ENCODE data around the gene LMAN2.
A peak's percentile ranks its signal among the peaks of the same experiment; 100 is the strongest.

LMAN2 gene

GRCh38 chr5:177372910-177373309, 21.4 kb upstream of the LMAN2 start (continued):
- TF ChIP-seq ZBTB17 (tag by site-specific recombination; IDR thresholded peaks at IDR 0.05) = no peak
- no peak for TF ChIP-seq PRDM4 (tag by site-specific recombination; IDR thresholded peaks at IDR 0.05)
- no peak for TF ChIP-seq ZSCAN16 (tag by site-specific recombination; IDR thresholded peaks at IDR 0.05)
- TF ChIP-seq, protein P1, sequence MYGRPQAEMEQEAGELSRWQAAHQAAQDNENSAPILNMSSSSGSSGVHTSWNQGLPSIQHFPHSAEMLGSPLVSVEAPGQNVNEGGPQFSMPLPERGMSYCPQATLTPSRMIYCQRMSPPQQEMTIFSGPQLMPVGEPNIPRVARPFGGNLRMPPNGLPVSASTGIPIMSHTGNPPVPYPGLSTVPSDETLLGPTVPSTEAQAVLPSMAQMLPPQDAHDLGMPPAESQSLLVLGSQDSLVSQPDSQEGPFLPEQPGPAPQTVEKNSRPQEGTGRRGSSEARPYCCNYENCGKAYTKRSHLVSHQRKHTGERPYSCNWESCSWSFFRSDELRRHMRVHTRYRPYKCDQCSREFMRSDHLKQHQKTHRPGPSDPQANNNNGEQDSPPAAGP (tag by site-specific recombination; IDR thresholded peaks at IDR 0.05) = no peak
- TF ChIP-seq ZNF792 (tag by site-specific recombination; IDR thresholded peaks at IDR 0.05) = no peak
- TF ChIP-seq, protein P2, sequence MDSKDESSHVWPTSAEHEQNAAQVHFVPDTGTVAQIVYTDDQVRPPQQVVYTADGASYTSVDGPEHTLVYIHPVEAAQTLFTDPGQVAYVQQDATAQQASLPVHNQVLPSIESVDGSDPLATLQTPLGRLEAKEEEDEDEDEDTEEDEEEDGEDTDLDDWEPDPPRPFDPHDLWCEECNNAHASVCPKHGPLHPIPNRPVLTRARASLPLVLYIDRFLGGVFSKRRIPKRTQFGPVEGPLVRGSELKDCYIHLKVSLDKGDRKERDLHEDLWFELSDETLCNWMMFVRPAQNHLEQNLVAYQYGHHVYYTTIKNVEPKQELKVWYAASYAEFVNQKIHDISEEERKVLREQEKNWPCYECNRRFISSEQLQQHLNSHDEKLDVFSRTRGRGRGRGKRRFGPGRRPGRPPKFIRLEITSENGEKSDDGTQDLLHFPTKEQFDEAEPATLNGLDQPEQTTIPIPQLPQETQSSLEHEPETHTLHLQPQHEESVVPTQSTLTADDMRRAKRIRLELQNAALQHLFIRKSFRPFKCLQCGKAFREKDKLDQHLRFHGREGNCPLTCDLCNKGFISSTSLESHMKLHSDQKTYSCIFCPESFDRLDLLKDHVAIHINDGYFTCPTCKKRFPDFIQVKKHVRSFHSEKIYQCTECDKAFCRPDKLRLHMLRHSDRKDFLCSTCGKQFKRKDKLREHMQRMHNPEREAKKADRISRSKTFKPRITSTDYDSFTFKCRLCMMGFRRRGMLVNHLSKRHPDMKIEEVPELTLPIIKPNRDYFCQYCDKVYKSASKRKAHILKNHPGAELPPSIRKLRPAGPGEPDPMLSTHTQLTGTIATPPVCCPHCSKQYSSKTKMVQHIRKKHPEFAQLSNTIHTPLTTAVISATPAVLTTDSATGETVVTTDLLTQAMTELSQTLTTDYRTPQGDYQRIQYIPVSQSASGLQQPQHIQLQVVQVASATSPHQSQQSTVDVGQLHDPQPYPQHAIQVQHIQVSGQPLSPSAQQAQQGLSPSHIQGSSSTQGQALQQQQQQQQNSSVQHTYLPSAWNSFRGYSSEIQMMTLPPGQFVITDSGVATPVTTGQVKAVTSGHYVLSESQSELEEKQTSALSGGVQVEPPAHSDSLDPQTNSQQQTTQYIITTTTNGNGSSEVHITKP (tag by site-specific recombination; IDR thresholded peaks at IDR 0.05) = no peak
- TF ChIP-seq ZNF585B (tag by site-specific recombination; IDR thresholded peaks at IDR 0.05) = no peak
- TF ChIP-seq SP2 (tag by site-specific recombination; IDR thresholded peaks at IDR 0.05) = no peak
- no peak for TF ChIP-seq ZNF623 (tag by site-specific recombination; IDR thresholded peaks at IDR 0.05)
- no peak for TF ChIP-seq ZNF302 (tag by site-specific recombination; IDR thresholded peaks at IDR 0.05; ENCODE audit: low read depth)

DNA sequence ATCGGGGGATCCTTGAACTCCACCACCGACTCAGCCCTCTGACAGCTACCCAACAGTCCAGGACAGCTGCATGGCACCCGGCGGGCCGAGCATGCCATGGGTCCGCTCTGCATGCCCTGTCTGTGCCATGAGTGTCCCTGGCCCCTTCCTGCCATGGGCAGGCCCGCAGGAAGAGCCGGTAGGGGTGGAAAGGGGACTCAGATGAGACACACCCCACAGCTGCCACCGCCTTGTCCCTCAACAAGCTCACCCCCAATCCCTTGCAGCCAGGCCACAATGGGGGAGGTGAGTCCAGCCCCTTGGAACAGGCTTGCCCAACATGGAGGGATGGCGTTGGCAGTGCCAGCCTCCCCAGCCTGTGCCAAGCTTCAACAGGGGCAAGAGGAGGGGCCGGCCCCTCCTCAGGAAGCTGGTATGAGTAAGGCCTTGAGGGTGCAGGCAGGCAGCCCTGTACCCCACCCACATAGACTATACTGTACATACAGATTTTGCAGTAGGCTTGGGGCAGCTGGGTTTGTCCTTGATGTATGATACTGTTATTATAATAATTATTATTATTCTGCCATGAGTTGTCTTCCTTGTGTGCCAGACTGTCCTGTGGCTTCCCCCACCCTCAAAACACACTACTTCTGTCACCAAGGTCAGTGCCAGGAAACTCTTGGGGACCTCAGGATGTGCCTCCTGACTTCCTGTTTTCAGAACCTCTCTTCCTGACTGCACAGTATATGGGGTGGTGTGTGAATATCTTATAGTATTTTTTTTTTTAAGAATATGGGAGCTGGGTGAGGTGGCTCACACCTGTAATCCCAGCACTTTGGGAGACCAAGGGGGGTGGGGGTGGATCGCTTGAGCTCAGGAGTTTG, 20.8 kb upstream of the LMAN2 start:
- Histone ChIP-seq H3K9me3 (ENCODE audit: control insufficient read depth, insufficient read depth, low read depth, low read length) (no peaks in the 10 kb centered on the region), H3K36me3 (ENCODE audit: control insufficient read depth in 2 of 2, insufficient read depth in 1 of 2, low read length in 2 of 2) (peaks cover 0 to 5% of the 10 kb centered on the region in 2 experiments; a peak in 1 of 3 replicates), H3K4me1 (ENCODE audit: control insufficient read depth, insufficient read depth, low read length) (peaks cover 6% of the 10 kb centered on the region; the same call in 1 of the 2 replicates), H3K4me3 (ENCODE audit: low read depth, low read length) (no peak overlapping the region), H3K27ac (ENCODE audit: extremely low read depth, low read depth, low read length) (no peak overlapping the region)
- ChIA-PET CTCF (interaction anchor here (0.6 to 6.1 kb wide), 11 partner anchors 10 to 1259 kb away, joined by 3 to 65 read pairs (median 3); partner anchors contain the start of genes LMAN2, PFN3 and SLC34A1), POLR2A (interaction anchor here (0.8 to 2.4 kb wide), 8 partner anchors 7 to 123 kb away, joined by 3 to 26 read pairs (median 8); partner anchors contain the start of genes LMAN2 and MXD3)
- TF ChIP-seq, protein P3, sequence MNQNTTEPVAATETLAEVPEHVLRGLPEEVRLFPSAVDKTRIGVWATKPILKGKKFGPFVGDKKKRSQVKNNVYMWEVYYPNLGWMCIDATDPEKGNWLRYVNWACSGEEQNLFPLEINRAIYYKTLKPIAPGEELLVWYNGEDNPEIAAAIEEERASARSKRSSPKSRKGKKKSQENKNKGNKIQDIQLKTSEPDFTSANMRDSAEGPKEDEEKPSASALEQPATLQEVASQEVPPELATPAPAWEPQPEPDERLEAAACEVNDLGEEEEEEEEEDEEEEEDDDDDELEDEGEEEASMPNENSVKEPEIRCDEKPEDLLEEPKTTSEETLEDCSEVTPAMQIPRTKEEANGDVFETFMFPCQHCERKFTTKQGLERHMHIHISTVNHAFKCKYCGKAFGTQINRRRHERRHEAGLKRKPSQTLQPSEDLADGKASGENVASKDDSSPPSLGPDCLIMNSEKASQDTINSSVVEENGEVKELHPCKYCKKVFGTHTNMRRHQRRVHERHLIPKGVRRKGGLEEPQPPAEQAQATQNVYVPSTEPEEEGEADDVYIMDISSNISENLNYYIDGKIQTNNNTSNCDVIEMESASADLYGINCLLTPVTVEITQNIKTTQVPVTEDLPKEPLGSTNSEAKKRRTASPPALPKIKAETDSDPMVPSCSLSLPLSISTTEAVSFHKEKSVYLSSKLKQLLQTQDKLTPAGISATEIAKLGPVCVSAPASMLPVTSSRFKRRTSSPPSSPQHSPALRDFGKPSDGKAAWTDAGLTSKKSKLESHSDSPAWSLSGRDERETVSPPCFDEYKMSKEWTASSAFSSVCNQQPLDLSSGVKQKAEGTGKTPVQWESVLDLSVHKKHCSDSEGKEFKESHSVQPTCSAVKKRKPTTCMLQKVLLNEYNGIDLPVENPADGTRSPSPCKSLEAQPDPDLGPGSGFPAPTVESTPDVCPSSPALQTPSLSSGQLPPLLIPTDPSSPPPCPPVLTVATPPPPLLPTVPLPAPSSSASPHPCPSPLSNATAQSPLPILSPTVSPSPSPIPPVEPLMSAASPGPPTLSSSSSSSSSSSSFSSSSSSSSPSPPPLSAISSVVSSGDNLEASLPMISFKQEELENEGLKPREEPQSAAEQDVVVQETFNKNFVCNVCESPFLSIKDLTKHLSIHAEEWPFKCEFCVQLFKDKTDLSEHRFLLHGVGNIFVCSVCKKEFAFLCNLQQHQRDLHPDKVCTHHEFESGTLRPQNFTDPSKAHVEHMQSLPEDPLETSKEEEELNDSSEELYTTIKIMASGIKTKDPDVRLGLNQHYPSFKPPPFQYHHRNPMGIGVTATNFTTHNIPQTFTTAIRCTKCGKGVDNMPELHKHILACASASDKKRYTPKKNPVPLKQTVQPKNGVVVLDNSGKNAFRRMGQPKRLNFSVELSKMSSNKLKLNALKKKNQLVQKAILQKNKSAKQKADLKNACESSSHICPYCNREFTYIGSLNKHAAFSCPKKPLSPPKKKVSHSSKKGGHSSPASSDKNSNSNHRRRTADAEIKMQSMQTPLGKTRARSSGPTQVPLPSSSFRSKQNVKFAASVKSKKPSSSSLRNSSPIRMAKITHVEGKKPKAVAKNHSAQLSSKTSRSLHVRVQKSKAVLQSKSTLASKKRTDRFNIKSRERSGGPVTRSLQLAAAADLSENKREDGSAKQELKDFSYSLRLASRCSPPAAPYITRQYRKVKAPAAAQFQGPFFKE (tag by site-specific recombination; IDR thresholded peaks at IDR 0.05; ENCODE audit: borderline replicate concordance) = no peak
- peak; percentile 31; the same call in 1 of the 2 replicates for TF ChIP-seq HIC1 (tag by site-specific recombination; IDR thresholded peaks at IDR 0.05)
